Spleen (tissue), 7 donors: Measurements from ENCODE around the gene VTI1A.

Experiments used
- CTCF ChIP-seq, 11 experiments: fragments of 200-600 bp in 7 of 11; fragments of 450-650 bp in 4 of 11; sonication (generic) in 4 of 11; IDR thresholded peaks in 8 of 11; conservative IDR thresholded peaks in 3 of 11; 1 replicate in 7 of 11; 2 replicates in 4 of 11; pipeline versions ENCODE4 v1.4.0 to v1.8.0; 2016 to 2021; ENCODE audit warnings: antibody characterized with exemption in 11 of 11, inconsistent platforms in 4 of 11, mild to moderate bottlenecking in 1 of 11
- POLR2A ChIP-seq, 3 donors: fragments of 450-650 bp; IDR thresholded peaks; one replicate each; pipeline ENCODE4 v1.5.1; 2017; ENCODE audit warnings: antibody characterized with exemption in 3 of 3, mild to moderate bottlenecking in 1 of 3
- POLR2AphosphoS5 ChIP-seq, 3 donors: sonication (generic); formaldehyde crosslinking; IDR thresholded peaks; one replicate each; pipeline ENCODE4 v1.5.1; 2017; ENCODE audit warnings: antibody characterized with exemption in 3 of 3
- donor health status: DM: no; HTN: no; CAD: no; lungs with moderate emphysema.
- donor health status: DM: no; HTN: no; CAD: no.
- donor health status: DM: no; HTN: no; CAD: no.

GRCh38 chr10:112507988-112508387, 61.0 kb downstream of the VTI1A start:
- TF ChIP-seq CTCF (IDR thresholded peaks at IDR 0.05 in 8 of 11, conservative IDR thresholded peaks at IDR 0.05 in 3 of 11) = no peak
- TF ChIP-seq POLR2AphosphoS5 (IDR thresholded peaks at IDR 0.05) = no peak
- no peak for TF ChIP-seq POLR2A (IDR thresholded peaks at IDR 0.05)
